CD4-positive, alpha-beta T cell treated with Interleukin-15 for 4 hours (primary cell): ENCODE results near the gene SNAPIN.
A peak's percentile ranks its signal among the peaks of the same experiment; 100 is the strongest.
"Not testable (repeated sequence)": the region's sequence is repeated elsewhere in the genome, so short reads cannot be mapped to it uniquely, and the experiment has no call there.

Experiments
- DNase-seq: peaks from one replicate; pipeline ENCODE4 v3.0.0-alpha.2; 2020; ENCODE audit warnings: low spot score

SNAPIN gene

DNA sequence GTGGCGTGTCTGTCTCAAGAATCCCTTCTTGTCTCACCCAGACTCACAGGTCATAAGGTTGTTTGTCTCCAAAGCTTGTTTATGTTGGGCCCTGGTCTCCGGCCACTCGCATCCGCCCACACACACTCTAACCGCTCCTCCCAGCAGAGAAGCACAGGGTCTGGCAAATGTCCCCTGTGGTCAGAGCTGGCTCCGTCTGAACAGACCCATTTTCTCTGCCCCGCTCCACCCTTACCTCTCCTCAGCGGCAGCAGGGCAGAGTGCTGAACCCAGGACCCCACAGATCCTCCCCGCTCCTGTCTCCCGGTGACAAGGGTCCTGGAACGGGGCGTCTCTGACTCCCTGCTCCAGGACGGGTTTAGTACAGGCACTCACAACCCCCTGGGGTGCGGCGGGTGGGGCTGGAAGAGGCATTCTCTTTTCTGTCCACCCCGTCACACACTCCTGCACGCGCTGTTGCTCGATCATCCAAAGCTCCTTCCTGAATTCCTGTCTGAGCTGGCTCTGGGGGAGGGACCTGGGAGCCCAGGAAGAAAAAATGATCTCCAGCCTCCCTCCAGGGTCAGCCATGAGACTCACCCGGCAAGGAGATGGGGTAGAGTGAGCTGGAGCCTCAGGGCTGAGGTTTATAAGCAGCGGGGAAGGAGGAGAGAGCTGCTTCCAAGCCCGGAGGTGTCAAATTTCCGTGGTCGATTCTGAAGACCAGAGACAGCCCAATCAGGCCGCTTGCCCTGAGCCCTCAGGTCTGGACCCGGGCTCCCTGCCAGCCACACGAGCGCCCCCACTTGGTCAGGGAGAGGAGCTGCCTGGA, 31.4 kb upstream of the SNAPIN start, which contains the start of gene S100A13:
TSS of gene S100A13 (minus strand) at position 602 of the 811 bp plus-strand sequence. CDS start 1,033 bp downstream, outside the sequence.
- DNase-seq: no peak

GRCh38 chr1:153627715-153628626, 30.5 kb upstream of the SNAPIN start, which contains the start of gene S100A1:
S100A1 (plus strand) TSS chr1:153628434; CDS start chr1:153630522, 2,088 bp downstream.
- no peak for DNase-seq

- DNase-seq: no peak
Observed at GRCh38 chr1:153628638-153629342, 29.7 kb upstream of the SNAPIN start.

- no peak for DNase-seq
Observed at GRCh38 chr1:153629343-153629665, 29.2 kb upstream of the SNAPIN start.

- no peak for DNase-seq
Observed at GRCh38 chr1:153629971-153630370, 28.5 kb upstream of the SNAPIN start.

- no peak for DNase-seq
Observed at GRCh38 chr1:153630384-153630783, 28.1 kb upstream of the SNAPIN start.

- DNase-seq: no peak
Observed at GRCh38 chr1:153631047-153632022, 27.2 kb upstream of the SNAPIN start.

DNA sequence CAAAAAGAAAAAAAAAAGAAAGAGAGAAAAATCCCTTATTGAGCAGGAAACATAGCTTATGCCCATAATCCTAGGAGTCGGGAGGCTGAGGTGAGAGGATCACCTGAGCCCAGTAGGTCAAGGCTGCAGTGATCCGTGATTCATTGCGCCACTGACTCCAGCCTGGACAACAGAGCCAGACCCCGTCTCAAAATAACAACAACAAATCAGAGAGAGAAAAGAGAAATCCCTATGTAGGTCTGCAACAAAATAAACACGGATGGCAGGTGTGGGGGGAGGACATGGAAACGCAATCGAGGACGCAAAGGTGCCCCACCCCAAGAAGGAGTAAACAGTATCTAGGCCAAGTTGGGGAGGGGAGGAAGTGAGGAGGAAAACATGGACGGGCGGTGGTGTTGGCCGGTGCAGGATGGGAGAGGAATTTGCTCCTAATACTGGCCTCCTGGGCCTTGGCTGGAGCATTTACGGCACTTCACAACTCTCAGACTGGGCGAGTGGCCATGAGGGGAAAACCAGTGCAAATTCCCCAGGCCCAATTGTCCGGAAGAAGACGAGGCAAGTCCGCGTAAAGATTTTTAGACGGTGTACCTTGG, 25.2 kb upstream of the SNAPIN start:
- DNase-seq: no peak

- peak; percentile 95 for DNase-seq
Observed at GRCh38 chr1:153633754-153634665, 24.5 kb upstream of the SNAPIN start, which contains the start of gene CHTOP. CHTOP (plus strand) TSS chr1:153634066; CDS start chr1:153636589, 2,523 bp downstream.

- DNase-seq: no peak
Observed at GRCh38 chr1:153635872-153636271, 22.6 kb upstream of the SNAPIN start.

DNA sequence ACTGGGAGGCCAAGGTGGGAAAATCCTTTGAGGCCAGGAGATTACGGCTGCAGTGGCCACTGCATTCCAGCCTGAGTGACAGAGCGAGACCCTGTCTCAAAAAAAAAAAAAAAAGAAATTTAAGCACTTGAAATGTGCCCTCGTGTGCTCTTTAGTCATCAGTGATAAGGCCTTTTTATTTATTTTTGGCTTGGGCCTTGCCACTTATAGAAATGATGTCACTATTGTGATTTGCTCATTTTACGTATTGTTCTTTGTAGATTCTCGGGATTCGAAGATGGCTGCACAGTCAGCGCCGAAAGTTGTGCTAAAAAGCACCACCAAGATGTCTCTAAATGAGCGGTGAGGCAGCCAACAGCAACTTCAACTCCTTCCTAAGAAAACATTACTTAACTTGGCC, 22.2 kb upstream of the SNAPIN start:
- DNase-seq: no peak

- no peak for DNase-seq
Observed at GRCh38 chr1:153638261-153638660, 20.2 kb upstream of the SNAPIN start.

DNA sequence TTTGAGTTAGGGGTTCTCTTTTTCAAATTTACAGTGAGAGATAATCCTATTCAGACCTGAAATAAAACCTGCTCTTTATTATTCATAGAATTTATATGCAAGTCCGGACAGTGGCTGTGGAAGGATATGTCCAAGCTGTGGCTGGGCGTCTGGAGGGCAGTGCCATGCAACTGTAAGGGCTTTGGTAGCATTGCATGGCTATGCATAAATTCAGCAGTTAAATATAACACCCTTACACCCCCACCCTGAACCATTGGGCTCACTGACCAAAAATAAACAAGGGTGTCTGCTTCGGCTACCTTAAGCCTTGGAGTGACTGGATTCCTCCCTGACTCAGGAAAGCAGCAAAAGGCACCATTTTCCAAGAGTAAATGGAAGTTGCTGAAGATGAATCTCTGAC, 19.2 kb upstream of the SNAPIN start:
- no peak for DNase-seq

DNA sequence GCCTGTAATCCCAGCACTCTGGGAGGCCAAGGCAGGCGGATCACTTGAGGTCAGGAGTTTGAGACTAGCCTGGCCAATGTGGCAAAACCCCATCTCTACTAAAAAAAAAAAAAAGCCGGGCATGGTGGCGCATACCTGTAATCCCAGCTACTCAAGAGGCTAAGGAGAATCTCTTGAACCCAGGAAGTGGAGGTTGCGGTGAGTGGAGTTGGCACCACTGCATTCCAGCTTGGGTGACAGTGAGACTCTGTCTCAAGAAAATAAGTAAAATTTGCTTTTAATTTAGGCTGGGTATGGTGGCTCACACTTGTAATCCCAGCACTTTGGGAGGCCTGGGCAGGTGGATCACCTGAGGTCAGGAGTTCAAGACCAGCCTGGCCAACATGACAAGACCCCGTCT, 18.3 kb upstream of the SNAPIN start:
- DNase-seq: not testable (repeated sequence)

GRCh38 chr1:153640861-153641260, 17.6 kb upstream of the SNAPIN start:
- no peak for DNase-seq

DNA sequence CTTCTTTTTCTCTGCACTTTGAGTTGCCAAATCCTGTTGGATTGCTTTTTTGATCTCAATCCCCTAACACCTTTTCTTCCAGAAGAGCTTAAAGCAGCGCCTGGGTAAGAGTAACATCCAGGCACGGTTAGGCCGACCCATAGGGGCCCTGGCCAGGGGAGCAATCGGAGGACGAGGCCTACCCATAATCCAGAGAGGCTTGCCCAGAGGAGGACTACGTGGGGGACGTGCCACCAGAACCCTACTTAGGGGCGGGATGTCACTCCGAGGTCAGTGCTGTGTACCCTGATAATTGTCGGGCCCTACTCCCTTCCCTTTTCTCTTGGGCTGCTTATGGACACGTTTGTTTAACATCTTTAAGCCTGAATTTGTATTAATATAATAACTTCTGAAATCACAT, 16.3 kb upstream of the SNAPIN start:
- no peak for DNase-seq

DNA sequence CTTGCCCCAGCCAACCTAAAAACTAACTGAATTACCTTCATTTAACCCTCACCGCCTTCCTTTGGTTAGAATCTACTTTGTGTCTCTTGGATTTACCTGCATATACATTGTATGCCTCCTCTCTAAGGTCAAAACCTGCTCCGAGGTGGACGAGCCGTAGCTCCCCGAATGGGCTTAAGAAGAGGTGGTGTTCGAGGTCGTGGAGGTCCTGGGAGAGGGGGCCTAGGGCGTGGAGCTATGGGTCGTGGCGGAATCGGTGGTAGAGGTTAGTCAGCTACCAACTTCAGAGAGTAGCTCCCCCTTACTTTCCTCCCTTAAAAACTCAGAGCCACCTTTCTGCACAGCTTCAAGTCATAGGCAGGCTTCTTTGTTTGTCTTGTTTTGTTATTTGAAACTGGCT, 15.4 kb upstream of the SNAPIN start:
- no peak for DNase-seq

DNA sequence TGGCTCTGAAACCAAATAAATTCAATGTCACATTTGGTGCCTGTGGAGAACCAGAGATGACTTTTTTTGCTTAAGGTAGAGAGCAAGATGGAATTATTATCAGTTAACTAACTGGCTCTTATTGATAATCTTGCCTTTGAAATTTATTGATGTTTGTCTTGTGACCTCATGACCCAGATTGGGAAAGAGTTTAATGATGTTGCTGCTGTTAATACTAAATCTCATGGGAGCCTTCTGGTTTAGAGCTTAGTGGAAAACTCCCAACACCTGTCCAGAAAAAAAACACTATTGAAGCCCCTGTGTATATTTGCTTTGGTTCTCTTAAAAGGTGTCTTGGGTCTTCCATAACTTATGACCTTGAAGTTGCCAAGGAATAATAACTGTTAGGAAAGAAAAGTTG, 14.7 kb upstream of the SNAPIN start:
- no peak for DNase-seq

DNA sequence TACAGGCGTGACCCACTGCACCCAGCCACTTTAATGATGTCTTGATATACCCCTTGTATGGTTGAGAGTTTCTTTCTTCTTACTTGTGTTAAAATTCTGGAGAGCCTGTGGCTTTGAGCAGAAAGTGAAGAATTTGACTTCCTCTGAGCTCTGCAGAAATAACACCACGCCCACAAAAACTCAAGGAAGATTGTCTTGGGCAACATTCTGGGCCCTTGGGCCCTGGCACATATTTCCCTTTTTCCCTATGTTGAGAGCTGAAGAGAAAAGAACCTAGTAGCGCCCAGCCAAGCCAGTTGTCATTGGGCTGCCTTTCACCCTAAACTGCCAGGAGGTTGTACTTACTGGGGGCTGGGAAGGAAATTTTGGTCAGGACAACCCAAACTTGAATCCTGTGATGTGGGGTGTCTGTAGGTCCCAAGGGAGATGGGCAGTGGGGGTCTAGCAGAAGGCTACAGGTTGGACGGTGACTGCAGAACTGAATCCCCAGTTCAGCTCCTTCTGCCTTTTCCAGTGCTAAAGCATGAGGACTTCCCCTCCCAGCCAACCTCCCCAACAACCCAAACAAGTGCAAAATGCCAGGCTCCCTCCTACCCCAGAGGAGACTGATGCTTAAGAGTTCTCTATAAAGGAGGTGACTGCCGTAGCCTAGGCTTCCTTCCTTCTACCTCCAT, 11.7 kb upstream of the SNAPIN start:
- DNase-seq: no peak
